Astrocyte of the cerebellum (primary cell): ENCODE measurements around the gene NUDT2.

Source experiments
- DNase-seq: peaks from one replicate; pipeline ENCODE4 v3.0.0-alpha.2; 2011; ENCODE audit warnings: low read depth
- H3K4me3 ChIP-seq: 2 replicates; pipeline ENCODE4 v1.5.1; 2011; ENCODE audit warnings: mild to moderate bottlenecking, low read depth, low read length, moderate library complexity
- in situ Hi-C: cut with HindIII; loops from 2 replicates; pipeline ENCODE4 v1.10.0; 2017; ENCODE audit warnings: low sequenced_read_pairs
- TF ChIP-seq, protein P1 (sequence below): IDR thresholded peaks from 2 replicates; pipeline ENCODE4 v1.5.1; 2012; ENCODE audit warnings: low read length, low read depth, moderate library complexity, mild to moderate bottlenecking; ENCODE audit errors: missing control alignments

The NUDT2 gene

DNA sequence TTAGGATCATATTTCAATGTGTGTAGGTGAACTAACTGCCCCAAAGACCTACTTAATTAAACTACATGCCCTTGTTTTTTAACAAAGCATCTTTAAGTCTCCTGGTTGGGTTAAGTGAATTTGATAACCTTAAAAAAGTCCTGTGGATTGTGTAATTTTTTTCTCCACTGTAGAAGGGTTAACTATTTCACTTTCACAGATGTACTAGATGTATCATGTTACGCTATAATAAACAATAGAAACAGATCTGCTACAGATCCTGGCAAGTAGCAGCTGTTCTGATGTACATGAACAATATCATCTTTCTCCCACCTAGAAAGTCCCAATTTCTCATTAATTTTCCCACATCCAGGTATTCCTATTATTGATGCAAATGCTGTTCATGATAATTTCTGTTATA lies 19.2 kb upstream of the NUDT2 start:
- TF ChIP-seq, protein P1, sequence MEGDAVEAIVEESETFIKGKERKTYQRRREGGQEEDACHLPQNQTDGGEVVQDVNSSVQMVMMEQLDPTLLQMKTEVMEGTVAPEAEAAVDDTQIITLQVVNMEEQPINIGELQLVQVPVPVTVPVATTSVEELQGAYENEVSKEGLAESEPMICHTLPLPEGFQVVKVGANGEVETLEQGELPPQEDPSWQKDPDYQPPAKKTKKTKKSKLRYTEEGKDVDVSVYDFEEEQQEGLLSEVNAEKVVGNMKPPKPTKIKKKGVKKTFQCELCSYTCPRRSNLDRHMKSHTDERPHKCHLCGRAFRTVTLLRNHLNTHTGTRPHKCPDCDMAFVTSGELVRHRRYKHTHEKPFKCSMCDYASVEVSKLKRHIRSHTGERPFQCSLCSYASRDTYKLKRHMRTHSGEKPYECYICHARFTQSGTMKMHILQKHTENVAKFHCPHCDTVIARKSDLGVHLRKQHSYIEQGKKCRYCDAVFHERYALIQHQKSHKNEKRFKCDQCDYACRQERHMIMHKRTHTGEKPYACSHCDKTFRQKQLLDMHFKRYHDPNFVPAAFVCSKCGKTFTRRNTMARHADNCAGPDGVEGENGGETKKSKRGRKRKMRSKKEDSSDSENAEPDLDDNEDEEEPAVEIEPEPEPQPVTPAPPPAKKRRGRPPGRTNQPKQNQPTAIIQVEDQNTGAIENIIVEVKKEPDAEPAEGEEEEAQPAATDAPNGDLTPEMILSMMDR = no peak
- in situ Hi-C loops = no loop called here
- DNase-seq = no peak
- no peak overlapping the region for H3K4me3 ChIP-seq

GRCh38 chr9:34311499-34312185 lies 17.7 kb upstream of the NUDT2 start:
- in situ Hi-C loops = no loop called here
- DNase-seq = no peak
- TF ChIP-seq, protein P1 = no peak
- H3K4me3 ChIP-seq = no peak overlapping the region

GRCh38 chr9:34317436-34317835 lies 11.9 kb upstream of the NUDT2 start:
- TF ChIP-seq, protein P1 = no peak
- DNase-seq = no peak
- no peak overlapping the region for H3K4me3 ChIP-seq
- in situ Hi-C loops = no loop called here

- H3K4me3 ChIP-seq = no peak overlapping the region
- TF ChIP-seq, protein P1 = no peak
- in situ Hi-C loops = no loop called here
- DNase-seq = no peak
Observed at GRCh38 chr9:34318163-34318790, 11.1 kb upstream of the NUDT2 start.

DNA sequence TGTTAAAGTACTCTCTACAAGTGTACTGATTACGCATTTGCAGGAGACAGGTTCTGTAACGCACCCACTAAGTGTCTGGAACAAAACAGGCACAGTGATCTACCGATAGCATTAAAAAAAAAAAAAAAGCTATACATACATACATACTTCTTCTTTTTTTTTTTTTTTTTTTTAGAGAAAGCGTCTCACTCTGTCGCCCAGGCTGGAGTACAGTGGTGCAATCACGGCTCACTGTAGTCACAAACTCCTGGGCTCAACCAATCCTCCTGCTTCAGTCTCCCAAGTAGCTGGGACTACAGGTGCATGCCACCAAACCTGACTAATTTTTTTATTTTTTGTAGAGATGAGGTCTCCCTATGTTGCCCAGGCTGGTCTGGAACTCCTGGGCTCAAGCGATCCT lies 7.9 kb upstream of the NUDT2 start:
- no peak for DNase-seq
- in situ Hi-C loops = no loop called here
- no peak overlapping the region for H3K4me3 ChIP-seq
- TF ChIP-seq, protein P1 = no peak

DNA sequence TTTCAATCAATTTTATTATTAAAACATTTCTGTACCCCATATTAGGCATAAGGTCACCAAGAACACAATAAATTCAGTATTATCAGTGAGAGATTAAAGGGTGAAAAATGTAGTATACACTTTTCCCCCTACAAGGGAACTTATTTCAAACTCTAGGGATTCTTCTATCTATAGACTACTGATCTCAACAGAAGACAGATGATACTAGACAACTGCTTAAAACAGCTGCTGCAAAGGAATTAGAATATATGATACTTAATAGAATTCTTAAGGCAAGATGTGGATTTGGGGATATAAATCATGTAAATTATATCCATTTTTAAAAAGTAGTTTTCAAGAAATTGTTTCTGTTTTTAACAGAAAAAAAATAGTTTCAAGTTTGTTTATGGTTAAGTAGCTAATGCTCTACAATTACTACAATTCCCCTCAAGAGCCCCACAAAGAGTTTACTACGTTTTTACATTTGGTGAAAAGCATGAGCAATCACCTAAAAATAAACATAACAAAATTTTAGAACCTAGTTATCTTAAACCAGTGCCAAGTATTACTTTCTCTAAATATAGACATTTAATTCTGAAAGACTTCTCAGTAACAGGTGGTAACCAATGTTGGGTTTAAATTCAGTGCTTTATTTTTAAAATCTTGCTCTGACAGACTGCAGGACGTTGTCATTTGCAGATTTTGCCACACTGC lies 6.3 kb upstream of the NUDT2 start:
- no peak for DNase-seq
- TF ChIP-seq, protein P1 = no peak
- H3K4me3 ChIP-seq = no peak overlapping the region
- in situ Hi-C loops = no loop called here
